GM23338 (cell line): ENCODE measurements around the gene SPNS3. TPM values are rescaled to one million over a fixed set of nuclear protein-coding genes. Genes with fewer than 3 reads are reported as not detected.

Experiments
- ATAC-seq: fragments of 200-7000 bp; cut with Tn5 transposase; 3 replicates; pipeline ENCODE4 v1.9.1; 2020
- DNase-seq: peaks from one replicate; pipeline ENCODE4 v3.0.0-alpha.2; 2015; ENCODE audit warnings: low spot score
- H2AFZ ChIP-seq: fragments of 200-600 bp; sonication (generic); 2 replicates; pipeline ENCODE4 v1.8.0; 2016; ENCODE audit warnings: antibody characterized with exemption, mild to moderate bottlenecking, moderate library complexity
- H3F3A ChIP-seq: fragments of 200-600 bp; sonication (generic); replicated peaks from 2 replicates; pipeline ENCODE4 v1.8.0; 2017; ENCODE audit warnings: antibody characterized with exemption, mixed run types, low read depth
- H3K27ac ChIP-seq: fragments of 200-600 bp; sonication (generic); 2 replicates; pipeline ENCODE4 v1.6.1; 2016; ENCODE audit warnings: low read depth
- H3K27me3 ChIP-seq: fragments of 200-600 bp; sonication (generic); 2 replicates; pipeline ENCODE4 v1.8.0; 2016; ENCODE audit warnings: mild to moderate bottlenecking, mixed run types, moderate library complexity; ENCODE audit not compliant: insufficient read depth
- H3K36me3 ChIP-seq: fragments of 200-600 bp; sonication (generic); 2 replicates; pipeline ENCODE4 v1.8.0; 2016; ENCODE audit warnings: mild to moderate bottlenecking; ENCODE audit not compliant: insufficient read depth
- H3K4me1 ChIP-seq: fragments of 200-600 bp; sonication (generic); 2 replicates; pipeline ENCODE4 v1.8.0; 2016; ENCODE audit warnings: mild to moderate bottlenecking, moderate library complexity; ENCODE audit not compliant: insufficient read depth
- H3K4me2 ChIP-seq: fragments of 200-600 bp; sonication (generic); 2 replicates; pipeline ENCODE4 v1.7.1; 2017; ENCODE audit warnings: mixed run types
- H3K4me3 ChIP-seq: fragments of 200-600 bp; sonication (generic); 2 replicates; pipeline ENCODE4 v1.6.1; 2016; ENCODE audit warnings: mixed run types
- H3K79me2 ChIP-seq: fragments of 200-600 bp; sonication (generic); replicated peaks from 2 replicates; pipeline ENCODE4 v1.8.0; 2017; ENCODE audit warnings: mild to moderate bottlenecking; ENCODE audit not compliant: insufficient read depth
- H3K9me2 ChIP-seq: fragments of 200-600 bp; sonication (generic); 2 replicates; pipeline ENCODE4 v1.8.0; 2017; ENCODE audit not compliant: insufficient read depth
- H4K20me1 ChIP-seq: fragments of 200-600 bp; sonication (generic); replicated peaks from 2 replicates; pipeline ENCODE4 v1.8.0; 2017; ENCODE audit warnings: mild to moderate bottlenecking; ENCODE audit not compliant: insufficient read depth
- H3K27ac Mint-ChIP-seq: 2 replicates; pipeline ENCODE4 v1.8.0; 2020; ENCODE audit warnings: inconsistent platforms, mild to moderate bottlenecking, moderate library complexity, mixed read lengths
- H3K27me3 Mint-ChIP-seq: 3 replicates; pipeline ENCODE4 v1.8.0; 2022; ENCODE audit warnings: low read depth, mild to moderate bottlenecking, moderate library complexity, mixed read lengths, inconsistent platforms; ENCODE audit not compliant: insufficient read depth, poor library complexity
- H3K36me3 Mint-ChIP-seq: 3 replicates; pipeline ENCODE4 v1.8.0; 2021; ENCODE audit warnings: low read depth, mild to moderate bottlenecking, inconsistent platforms, moderate library complexity, mixed read lengths
- H3K4me1 Mint-ChIP-seq: 3 replicates; pipeline ENCODE4 v1.8.0; 2020; ENCODE audit warnings: mild to moderate bottlenecking, inconsistent platforms, mixed read lengths
- H3K4me3 Mint-ChIP-seq: 3 replicates; pipeline ENCODE4 v1.8.0; 2021; ENCODE audit warnings: moderate library complexity, mild to moderate bottlenecking, inconsistent platforms, mixed read lengths
- H3K9me3 Mint-ChIP-seq: 3 replicates; pipeline ENCODE4 v1.8.0; 2020; ENCODE audit warnings: moderate library complexity, mild to moderate bottlenecking, inconsistent platforms, mixed read lengths
- EZH2 ChIP-seq: fragments of 200-600 bp; sonication (generic); IDR thresholded peaks from one replicate; pipeline ENCODE4 v1.8.0; 2017; ENCODE audit warnings: antibody characterized with exemption, mild to moderate bottlenecking, low read depth; ENCODE audit not compliant: unreplicated experiment
- JUNB ChIP-seq: IDR thresholded peaks from one replicate; pipeline ENCODE4 v1.6.1; 2016; ENCODE audit warnings: antibody characterized with exemption; ENCODE audit not compliant: unreplicated experiment
- NANOG ChIP-seq: IDR thresholded peaks from 2 replicates; pipeline ENCODE4 v1.6.1; 2016; ENCODE audit warnings: antibody characterized with exemption, borderline replicate concordance
- POLR2AphosphoS5 ChIP-seq: IDR thresholded peaks from 2 replicates; pipeline ENCODE4 v1.6.1; 2016; ENCODE audit warnings: antibody characterized with exemption, low read depth
- ZNF114 ChIP-seq: fragments of 250-450 bp; sonication (Bioruptor Pico); IDR thresholded peaks from 2 replicates; pipeline ENCODE4 v1.5.0; 2020; ENCODE audit warnings: mild to moderate bottlenecking, moderate library complexity
- ZNF331 ChIP-seq: fragments of 250-450 bp; sonication (Bioruptor Pico); IDR thresholded peaks from 2 replicates; pipeline ENCODE4 v1.5.0; 2020; ENCODE audit warnings: low read depth, mild to moderate bottlenecking, moderate library complexity
- polyA plus RNA-seq: library from polyadenylated mRNA; unstranded; fragments of >200 nt; fragmentation: Nextera tagmentation; extraction: Ambion mirVana; gene quantifications from 2 replicates; pipeline ENCODE4 v1.2.1, GENCODE V29; 2016
- total RNA-seq: library from RNA; depleted of rRNA; stranded (reverse); fragments of >200 nt; shearing (Covaris generic); gene quantifications from 2 replicates; pipeline ENCODE4 v1.2.3, GENCODE V29; 2014
- TF ChIP-seq, protein P1 (sequence below), 2 experiments: fragments of 200-600 bp in 1 of 2; sonication (generic) in 1 of 2; conservative IDR thresholded peaks; 2 replicates each; pipeline versions ENCODE4 v1.5.1 to v1.6.1; 2016 to 2017; ENCODE audit warnings: antibody characterized with exemption in 2 of 2, low read depth in 2 of 2, mild to moderate bottlenecking in 2 of 2, moderate library complexity in 1 of 2
- TF ChIP-seq, protein P2 (sequence below): IDR thresholded peaks from 2 replicates; pipeline ENCODE4 v1.6.1; 2016; ENCODE audit warnings: antibody characterized with exemption

The SPNS3 gene
- total and polyA plus RNA-seq, 2 experiments from 2014 or later = not detected

DNA sequence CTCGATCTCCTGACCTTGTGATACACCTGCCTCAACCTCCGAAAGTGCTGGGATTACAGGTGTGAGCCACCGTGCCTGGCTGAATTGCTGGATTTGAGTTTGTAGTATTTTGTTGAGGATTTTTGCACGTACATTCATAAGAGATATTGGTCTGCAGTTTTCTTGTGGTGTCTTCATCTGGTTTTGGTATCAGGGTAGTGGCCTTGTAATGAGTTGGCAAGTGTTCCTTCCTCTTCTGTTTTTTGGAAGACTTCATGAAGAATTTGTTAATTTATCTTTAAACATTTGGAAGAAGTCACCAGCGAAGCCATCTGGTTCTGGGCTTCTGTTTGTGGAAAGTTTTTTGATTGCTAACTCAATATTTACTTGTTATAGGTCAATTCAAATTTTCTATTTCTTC lies 26.9 kb downstream of the SPNS3 start (continued):
- TF ChIP-seq, protein P1, sequence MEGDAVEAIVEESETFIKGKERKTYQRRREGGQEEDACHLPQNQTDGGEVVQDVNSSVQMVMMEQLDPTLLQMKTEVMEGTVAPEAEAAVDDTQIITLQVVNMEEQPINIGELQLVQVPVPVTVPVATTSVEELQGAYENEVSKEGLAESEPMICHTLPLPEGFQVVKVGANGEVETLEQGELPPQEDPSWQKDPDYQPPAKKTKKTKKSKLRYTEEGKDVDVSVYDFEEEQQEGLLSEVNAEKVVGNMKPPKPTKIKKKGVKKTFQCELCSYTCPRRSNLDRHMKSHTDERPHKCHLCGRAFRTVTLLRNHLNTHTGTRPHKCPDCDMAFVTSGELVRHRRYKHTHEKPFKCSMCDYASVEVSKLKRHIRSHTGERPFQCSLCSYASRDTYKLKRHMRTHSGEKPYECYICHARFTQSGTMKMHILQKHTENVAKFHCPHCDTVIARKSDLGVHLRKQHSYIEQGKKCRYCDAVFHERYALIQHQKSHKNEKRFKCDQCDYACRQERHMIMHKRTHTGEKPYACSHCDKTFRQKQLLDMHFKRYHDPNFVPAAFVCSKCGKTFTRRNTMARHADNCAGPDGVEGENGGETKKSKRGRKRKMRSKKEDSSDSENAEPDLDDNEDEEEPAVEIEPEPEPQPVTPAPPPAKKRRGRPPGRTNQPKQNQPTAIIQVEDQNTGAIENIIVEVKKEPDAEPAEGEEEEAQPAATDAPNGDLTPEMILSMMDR (conservative IDR thresholded peaks at IDR 0.05; ENCODE audit: low read depth in 2 of 2) = no peak

DNA sequence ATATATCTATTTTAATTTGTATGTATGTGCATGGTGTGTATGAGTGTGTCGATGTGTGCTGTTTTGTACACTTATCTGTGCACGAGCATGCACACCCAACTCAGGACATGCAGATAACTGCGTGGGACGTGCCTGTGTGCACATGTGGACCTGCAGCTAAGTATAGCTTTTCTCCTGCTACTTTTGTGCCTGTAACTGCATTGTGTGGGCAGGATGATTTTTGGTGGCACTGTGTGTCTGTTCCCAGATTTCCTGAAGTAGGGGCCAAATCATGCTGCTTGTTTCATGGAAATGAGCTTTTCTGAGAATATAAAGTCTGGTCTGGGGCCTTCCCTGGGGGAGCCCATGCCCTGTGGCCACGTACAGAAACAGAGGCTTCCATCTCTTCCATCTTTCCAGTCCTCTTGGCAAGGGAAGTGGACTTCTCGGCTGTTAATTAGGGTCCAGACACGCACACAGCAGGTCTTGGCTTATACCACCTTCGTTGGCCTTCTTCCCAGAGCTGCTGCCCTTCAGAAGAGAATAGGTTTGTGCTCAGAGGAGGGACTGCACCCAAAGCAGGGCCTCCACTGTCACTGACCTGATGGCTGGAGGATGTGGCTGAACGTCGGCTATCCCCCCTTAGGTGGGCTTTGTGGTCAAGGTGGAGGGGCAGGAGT lies 30.2 kb downstream of the SPNS3 start:
- H3K36me3 ChIP-seq = no peaks in the 10 kb centered on the region
- no peaks in the 10 kb centered on the region; the same call in 2 of the 3 replicates for H3K36me3 Mint-ChIP-seq
- H2AFZ ChIP-seq = no peak overlapping the region
- no peak for ATAC-seq
- H3K27me3 Mint-ChIP-seq = peaks cover 9% of the 10 kb centered on the region
- no peak for DNase-seq
- no peaks in the 10 kb centered on the region for H3K27me3 ChIP-seq
- no peak overlapping the region for H3K27ac ChIP-seq
- H3K9me2 ChIP-seq = no peaks in the 10 kb centered on the region
- H3K4me3 ChIP-seq = no peak overlapping the region
- TF ChIP-seq POLR2AphosphoS5 (no peak), EZH2 (no peak), NANOG (no peak), JUNB (no peak), ZNF331 (CRISPR knock-in tag) (no peak)
- TF ChIP-seq, protein P2, sequence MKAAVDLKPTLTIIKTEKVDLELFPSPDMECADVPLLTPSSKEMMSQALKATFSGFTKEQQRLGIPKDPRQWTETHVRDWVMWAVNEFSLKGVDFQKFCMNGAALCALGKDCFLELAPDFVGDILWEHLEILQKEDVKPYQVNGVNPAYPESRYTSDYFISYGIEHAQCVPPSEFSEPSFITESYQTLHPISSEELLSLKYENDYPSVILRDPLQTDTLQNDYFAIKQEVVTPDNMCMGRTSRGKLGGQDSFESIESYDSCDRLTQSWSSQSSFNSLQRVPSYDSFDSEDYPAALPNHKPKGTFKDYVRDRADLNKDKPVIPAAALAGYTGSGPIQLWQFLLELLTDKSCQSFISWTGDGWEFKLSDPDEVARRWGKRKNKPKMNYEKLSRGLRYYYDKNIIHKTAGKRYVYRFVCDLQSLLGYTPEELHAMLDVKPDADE = no peak
- TF ChIP-seq, protein P1 (conservative IDR thresholded peaks at IDR 0.05; ENCODE audit: low read depth in 2 of 2) = no peak
- H4K20me1 ChIP-seq = no peaks in the 10 kb centered on the region
- H3K4me1 Mint-ChIP-seq = no peaks in the 10 kb centered on the region
- peaks cover 7% of the 10 kb centered on the region; the same call in 1 of the 3 replicates for H3K9me3 Mint-ChIP-seq
- H3F3A ChIP-seq = no peaks in the 10 kb centered on the region
- H3K4me1 ChIP-seq = no peaks in the 10 kb centered on the region
- no peak overlapping the region for H3K27ac Mint-ChIP-seq
- no peak overlapping the region for H3K4me2 ChIP-seq
- no peak overlapping the region for H3K4me3 Mint-ChIP-seq
- H3K79me2 ChIP-seq = no peaks in the 10 kb centered on the region

DNA sequence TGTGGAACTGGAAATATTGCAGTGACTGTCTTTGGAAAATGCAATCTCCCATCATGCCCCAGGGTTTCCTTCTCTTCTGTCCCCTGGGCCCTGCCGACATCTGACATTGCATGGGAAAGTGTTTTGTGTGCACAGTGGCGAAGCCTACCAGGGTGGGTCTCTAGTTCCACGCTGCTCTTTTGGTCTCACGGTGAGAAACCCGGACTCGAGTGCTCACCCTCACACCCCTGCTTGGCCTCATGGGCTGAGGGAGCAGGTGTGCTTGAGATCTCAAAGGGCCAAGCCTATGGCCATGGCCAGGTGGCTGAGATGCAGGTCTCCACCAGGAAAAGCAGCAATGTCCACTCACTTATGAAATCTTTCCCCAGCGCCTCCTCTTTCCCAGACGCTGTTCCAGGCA lies 32.0 kb downstream of the SPNS3 start:
- Histone ChIP-seq H3K9me2 (no peaks in the 10 kb centered on the region), H3F3A (no peaks in the 10 kb centered on the region), H4K20me1 (no peaks in the 10 kb centered on the region), H3K27ac (no peak overlapping the region), H3K4me3 (no peak overlapping the region), H3K36me3 (no peaks in the 10 kb centered on the region), H2AFZ (no peak overlapping the region), H3K27me3 (no peaks in the 10 kb centered on the region), H3K4me1 (no peaks in the 10 kb centered on the region), H3K4me2 (no peak overlapping the region), H3K79me2 (no peaks in the 10 kb centered on the region)
- DNase-seq (no peak), ATAC-seq (no peak)
- Mint-ChIP-seq H3K9me3 (peaks cover 7% of the 10 kb centered on the region; the same call in 1 of the 3 replicates), H3K27me3 (peaks cover 9% of the 10 kb centered on the region), H3K4me1 (no peaks in the 10 kb centered on the region), H3K27ac (no peak overlapping the region), H3K4me3 (no peak overlapping the region), H3K36me3 (no peaks in the 10 kb centered on the region)
- TF ChIP-seq ZNF114 (CRISPR knock-in tag) = no peak
- TF ChIP-seq, protein P1 (conservative IDR thresholded peaks at IDR 0.05; ENCODE audit: low read depth in 2 of 2) = no peak
